ENCODE measurements around the gene ILKAP.

- TF ChIP-seq FOXP2 (optimal IDR thresholded peaks at IDR 0.05; ENCODE audit: borderline replicate concordance, extremely low read depth, extremely low read length, insufficient read depth) (no peak), POLR2AphosphoS5 (IDR thresholded peaks at IDR 0.05; ENCODE audit: low read depth, low read length) (no peak)
These were observed 985 bp downstream of the ILKAP start for GRCh38 chr2:238202326-238203093.

All from PFSK-1 (cell line).